DND-41 (cell line): Measurements from ENCODE around the gene GFOD1.

Experiments
- ATAC-seq: fragments of 200-7000 bp; cut with Tn5 transposase; 3 replicates; pipeline ENCODE4 v1.9.1; 2021; ENCODE audit warnings: low read depth; ENCODE audit not compliant: insufficient read depth
- DNase-seq: peaks from one replicate; pipeline ENCODE4 v3.0.0-alpha.2; 2020
- H2AFZ ChIP-seq: 2 replicates; pipeline ENCODE4 v1.6.0; 2012; ENCODE audit warnings: low read depth, low read length
- H3K27ac ChIP-seq: 2 replicates; pipeline ENCODE4 v1.5.1; 2012; ENCODE audit warnings: low read length, inconsistent platforms
- H3K27me3 ChIP-seq: fragments of 200-600 bp; sonication (generic); 2 replicates; pipeline ENCODE4 v1.6.0; 2012; ENCODE audit warnings: low read length, mild to moderate bottlenecking, inconsistent platforms; ENCODE audit not compliant: insufficient read depth, poor library complexity
- H3K36me3 ChIP-seq: 2 replicates; pipeline ENCODE4 v1.5.1; 2012; ENCODE audit warnings: low read length, inconsistent platforms; ENCODE audit not compliant: insufficient read depth
- H3K4me1 ChIP-seq: 2 replicates; pipeline ENCODE4 v1.5.1; 2012; ENCODE audit warnings: mild to moderate bottlenecking, low read length; ENCODE audit not compliant: insufficient read depth
- H3K4me2 ChIP-seq: 2 replicates; pipeline ENCODE4 v1.6.0; 2012; ENCODE audit warnings: mild to moderate bottlenecking, moderate library complexity, low read length, inconsistent platforms; ENCODE audit not compliant: insufficient read depth
- H3K4me3 ChIP-seq, 2 experiments: fragments of 200-600 bp in 1 of 2; shearing (Covaris generic) in 1 of 2; 2 replicates each; pipeline ENCODE4 v1.5.1; 2012 to 2016; ENCODE audit warnings: inconsistent platforms in 2 of 2, low read length in 2 of 2, mild to moderate bottlenecking in 2 of 2, low read depth in 1 of 2, moderate library complexity in 1 of 2
- H3K79me2 ChIP-seq: 2 replicates; pipeline ENCODE4 v1.6.0; 2012; ENCODE audit warnings: low read length, inconsistent platforms; ENCODE audit not compliant: insufficient read depth
- H3K9ac ChIP-seq: 2 replicates; pipeline ENCODE4 v1.6.0; 2012; ENCODE audit warnings: low read depth, mild to moderate bottlenecking, inconsistent platforms, low read length, moderate library complexity
- H3K9me3 ChIP-seq: 2 replicates; pipeline ENCODE4 v1.5.1; 2012; ENCODE audit warnings: low read length, moderate library complexity, mild to moderate bottlenecking, inconsistent platforms; ENCODE audit not compliant: insufficient read depth, severe bottlenecking
- H4K20me1 ChIP-seq: 2 replicates; pipeline ENCODE4 v1.6.0; 2012; ENCODE audit warnings: low read length; ENCODE audit not compliant: insufficient read depth
- CTCF ChIP-seq: IDR thresholded peaks from 2 replicates; pipeline ENCODE4 v1.5.1; 2012; ENCODE audit warnings: borderline replicate concordance, low read length, moderate library complexity, mild to moderate bottlenecking; ENCODE audit not compliant: poor library complexity, severe bottlenecking; ENCODE audit errors: extremely low read depth
- EZH2 ChIP-seq: IDR thresholded peaks from 3 replicates; pipeline ENCODE4 v1.6.1; 2012; ENCODE audit warnings: borderline replicate concordance, low read depth, mild to moderate bottlenecking, moderate library complexity, low read length, inconsistent platforms; ENCODE audit not compliant: severe bottlenecking

GFOD1 gene

DNA sequence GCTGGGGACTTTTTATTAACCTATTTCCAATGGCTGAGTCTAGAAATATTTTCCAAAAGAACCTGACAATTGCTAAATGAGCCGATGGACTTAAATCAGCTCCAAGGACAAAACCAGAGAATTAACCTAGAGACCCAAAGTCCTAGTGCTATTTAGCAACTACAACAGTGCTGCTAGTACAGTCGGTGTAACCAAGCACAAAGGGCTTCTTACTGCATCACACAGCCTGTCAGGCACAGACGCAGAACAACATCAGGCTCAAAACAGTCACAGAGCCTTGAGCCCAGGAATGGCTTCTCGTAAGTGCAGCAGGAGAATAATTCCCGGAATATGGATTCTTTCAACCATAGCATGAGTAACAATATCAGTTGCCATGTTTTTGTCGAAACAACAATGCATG, 70.0 kb downstream of the GFOD1 start:
- ATAC-seq (no peak), DNase-seq (no peak)
- no peaks in the 10 kb centered on the region for H3K9me3 ChIP-seq
- no peak overlapping the region for H2AFZ ChIP-seq
- H3K4me3 ChIP-seq = no peak overlapping the region
- H3K27me3 ChIP-seq = no peaks in the 10 kb centered on the region
- H4K20me1 ChIP-seq = no peaks in the 10 kb centered on the region
- TF ChIP-seq CTCF (no peak), EZH2 (no peak)
- no peaks in the 10 kb centered on the region for H3K4me1 ChIP-seq
- H3K9ac ChIP-seq = no peak overlapping the region
- H3K36me3 ChIP-seq = no peaks in the 10 kb centered on the region
- no peak overlapping the region for H3K4me2 ChIP-seq
- H3K79me2 ChIP-seq = no peaks in the 10 kb centered on the region
- no peak overlapping the region for H3K27ac ChIP-seq

DNA sequence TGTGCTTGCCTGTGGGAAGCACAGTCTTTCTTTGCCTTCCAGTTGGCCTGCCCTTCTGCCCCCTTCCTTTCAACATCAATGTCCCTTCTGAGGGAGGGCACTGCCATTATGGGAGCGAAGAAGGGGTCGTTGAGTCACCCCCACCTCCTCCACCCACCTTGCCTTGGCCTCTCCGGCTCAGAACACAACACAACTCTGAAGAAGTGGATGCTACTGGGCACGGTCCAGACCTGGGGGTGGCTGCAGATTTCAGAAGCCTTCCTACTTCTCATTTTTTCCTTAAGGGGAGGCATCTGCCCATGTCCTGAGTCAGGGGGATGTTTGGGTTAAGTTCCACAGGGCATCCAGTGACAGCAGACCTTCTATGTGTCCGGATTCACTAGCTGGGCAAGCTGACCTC, 72.1 kb downstream of the GFOD1 start:
- no peak overlapping the region for H3K4me2 ChIP-seq
- H3K9ac ChIP-seq = no peak overlapping the region
- no peak overlapping the region for H2AFZ ChIP-seq
- no peak overlapping the region for H3K27ac ChIP-seq
- no peaks in the 10 kb centered on the region for H3K79me2 ChIP-seq
- H3K9me3 ChIP-seq = no peaks in the 10 kb centered on the region
- ATAC-seq (no peak), DNase-seq (no peak)
- no peaks in the 10 kb centered on the region for H4K20me1 ChIP-seq
- H3K36me3 ChIP-seq = no peaks in the 10 kb centered on the region
- no peaks in the 10 kb centered on the region for H3K4me1 ChIP-seq
- no peak for TF ChIP-seq EZH2
- TF ChIP-seq CTCF = no peak
- no peak overlapping the region for H3K4me3 ChIP-seq
- H3K27me3 ChIP-seq = no peaks in the 10 kb centered on the region

DNA sequence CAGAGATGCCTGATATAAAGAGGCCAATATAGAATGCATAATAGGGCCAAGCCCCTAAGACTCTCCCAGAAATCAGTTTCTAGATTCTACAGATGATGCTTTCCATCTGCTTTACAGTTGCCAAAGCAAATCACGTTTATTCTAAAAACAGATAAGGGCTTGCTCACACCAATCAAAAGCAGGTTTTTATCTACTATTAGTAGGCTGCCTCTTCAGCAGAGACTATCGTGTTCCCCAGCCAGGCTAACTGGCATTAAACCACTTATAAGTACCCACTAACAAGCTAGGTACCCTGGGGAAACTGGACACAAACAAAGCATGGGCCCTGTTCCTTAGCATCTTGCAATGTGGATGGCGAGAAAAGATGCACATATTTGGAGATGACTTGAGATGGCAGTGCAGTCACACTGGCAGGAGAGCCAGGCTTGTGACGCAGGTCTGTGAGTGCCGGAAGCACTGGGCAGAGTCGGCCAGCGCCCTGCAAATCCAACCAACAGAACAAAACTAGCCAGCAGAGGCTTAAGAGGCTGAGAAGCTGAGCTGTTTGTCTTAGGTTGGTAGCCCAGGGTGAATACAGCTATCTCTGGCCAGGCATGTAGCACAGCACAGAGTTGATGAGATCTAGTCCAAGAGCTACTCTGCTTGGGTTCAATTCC, 73.4 kb downstream of the GFOD1 start:
- Histone ChIP-seq H3K9ac (no peak overlapping the region), H3K4me2 (no peak overlapping the region), H3K4me3 (no peak overlapping the region), H3K4me1 (no peaks in the 10 kb centered on the region), H2AFZ (no peak overlapping the region), H4K20me1 (no peaks in the 10 kb centered on the region), H3K9me3 (no peaks in the 10 kb centered on the region), H3K27ac (no peak overlapping the region), H3K36me3 (no peaks in the 10 kb centered on the region), H3K27me3 (no peaks in the 10 kb centered on the region), H3K79me2 (no peaks in the 10 kb centered on the region)
- DNase-seq = no peak
- TF ChIP-seq EZH2 (no peak), CTCF (no peak)
- no peak for ATAC-seq
